Sciatic nerve (tissue), 2 donors: ENCODE results near the gene MBOAT2. TPM values are rescaled to one million over a fixed set of nuclear protein-coding genes. Genes with fewer than 3 reads are reported as not detected.

Source experiments
- ATAC-seq: fragments of 200-7000 bp; cut with Tn5 transposase; one replicate; pipeline ENCODE4 v1.9.1; 2020; ENCODE audit warnings: mild to moderate bottlenecking, moderate library complexity
- DNase-seq: peaks from one replicate; pipeline ENCODE4 v3.0.0-alpha.2; 2020; ENCODE audit warnings: low spot score
- intact Hi-C: fragments of 100-400 bp; cut with DNase I; formaldehyde crosslinking; loops from one replicate; pipeline ENCODE4 v1.14.2; 2022
- total RNA-seq: library from RNA; stranded (reverse); fragmentation: NEBNext Ultra II Directional; extraction: Animal tissue kit (Norgen Biotek cat#: 25700); gene quantifications from one replicate; pipeline ENCODE4 v1.2.1, GENCODE V29; 2021
- donor health status: DM: no; HTN: no; CAD: no.
- donor health status: DM: no; HTN: no; CAD: no.

MBOAT2 gene
- total RNA-seq, 1 donor from 2014 or later: 67.6 TPM

GRCh38 chr2:8997631-8998030 is 5.9 kb downstream of the MBOAT2 start:
- DNase-seq (no peak), ATAC-seq (no peak)
- intact Hi-C loops: loop anchor here (5.0 kb wide), 1 partner anchor 1165 kb away; no protein-coding TSS in a partner anchor

GRCh38 chr2:8997108-8997507 is 6.4 kb downstream of the MBOAT2 start:
- no peak for ATAC-seq
- intact Hi-C loops: loop anchor here (5.0 kb wide), 1 partner anchor 1165 kb away; no protein-coding TSS in a partner anchor
- DNase-seq: no peak

- DNase-seq (no peak), ATAC-seq (no peak)
- intact Hi-C loops: loop anchor here (5.0 kb wide), 1 partner anchor 1166 kb away; no protein-coding TSS in a partner anchor
These were observed 7.5 kb downstream of the MBOAT2 start for GRCh38 chr2:8996006-8996405.

GRCh38 chr2:8994386-8994785 is 9.1 kb downstream of the MBOAT2 start:
- ATAC-seq: no peak
- DNase-seq: no peak
- intact Hi-C loops: no loop called here

DNA sequence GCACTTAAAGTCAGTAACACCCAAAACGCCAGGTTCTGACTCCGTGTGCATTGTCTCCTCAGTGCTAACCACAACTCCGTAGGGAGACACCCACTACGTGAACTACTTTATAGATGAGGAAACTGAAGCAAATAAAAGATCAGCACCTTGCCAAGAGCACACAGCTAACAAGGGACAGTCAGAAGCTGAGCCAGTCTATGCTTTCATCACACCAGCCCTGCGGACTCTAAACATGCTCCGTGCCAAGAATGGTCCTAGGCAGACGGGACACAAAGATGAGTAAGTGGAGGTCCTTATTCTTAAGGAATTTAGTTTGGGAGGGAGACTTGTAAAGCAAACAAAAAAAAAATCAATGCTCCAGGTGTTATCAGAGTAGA is 9.6 kb downstream of the MBOAT2 start:
- no peak for DNase-seq
- no peak for ATAC-seq
- intact Hi-C loops: no loop called here

DNA sequence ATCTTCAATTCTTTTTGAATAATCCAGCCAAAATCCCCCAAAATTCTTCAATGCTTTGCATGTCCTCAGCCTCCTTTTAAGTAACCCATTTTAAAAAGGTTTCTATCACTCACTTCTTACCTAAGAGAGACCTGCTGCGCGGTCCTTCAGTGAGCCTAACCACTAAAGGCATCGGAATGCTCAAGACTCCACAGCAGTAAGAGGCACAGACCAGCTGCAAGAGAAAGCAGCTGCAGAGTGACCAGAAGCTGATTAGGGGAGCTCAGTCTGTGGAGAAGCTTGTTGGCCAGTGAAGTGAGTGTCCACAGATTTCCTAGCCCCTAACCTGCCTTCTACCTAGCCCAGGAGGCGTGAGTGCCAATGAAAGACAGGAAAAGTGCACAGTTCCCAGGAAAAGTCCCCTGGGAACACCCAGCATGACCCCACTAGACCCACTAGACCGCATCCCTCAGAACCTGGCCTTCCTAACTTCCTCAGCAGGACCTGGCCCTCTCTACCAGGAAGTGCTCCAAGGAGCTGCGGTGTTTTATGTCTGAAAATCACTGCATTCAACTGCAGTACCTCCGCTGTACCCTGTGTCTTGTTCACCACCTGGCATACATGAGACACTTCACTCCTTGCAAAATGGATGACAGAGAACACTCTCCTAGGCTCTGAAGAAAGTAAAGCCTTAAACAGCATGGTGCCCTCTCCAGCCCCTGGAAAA is 10.1 kb downstream of the MBOAT2 start:
- DNase-seq: no peak
- ATAC-seq: no peak
- intact Hi-C loops: no loop called here

DNA sequence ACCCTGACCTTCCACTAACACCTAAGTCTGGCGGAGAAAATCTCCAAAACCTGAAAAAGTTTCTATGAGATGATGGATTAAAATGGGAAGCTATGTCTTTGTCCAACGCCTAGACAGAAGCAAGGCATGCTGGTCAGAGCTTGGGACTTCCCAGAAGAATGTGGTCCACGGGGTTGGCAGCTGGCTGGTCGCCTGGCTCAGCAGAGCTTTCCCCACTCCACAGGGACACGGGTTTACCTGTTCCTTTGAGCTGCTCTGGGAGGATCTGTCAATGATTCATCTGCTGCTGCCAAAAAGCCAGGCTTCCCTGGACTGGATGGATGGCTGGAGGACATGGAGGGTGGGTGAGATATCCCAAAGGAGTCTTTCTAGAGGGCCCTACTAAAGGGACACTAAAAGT is 10.8 kb downstream of the MBOAT2 start:
- no peak for ATAC-seq
- intact Hi-C loops: no loop called here
- DNase-seq: no peak

DNA sequence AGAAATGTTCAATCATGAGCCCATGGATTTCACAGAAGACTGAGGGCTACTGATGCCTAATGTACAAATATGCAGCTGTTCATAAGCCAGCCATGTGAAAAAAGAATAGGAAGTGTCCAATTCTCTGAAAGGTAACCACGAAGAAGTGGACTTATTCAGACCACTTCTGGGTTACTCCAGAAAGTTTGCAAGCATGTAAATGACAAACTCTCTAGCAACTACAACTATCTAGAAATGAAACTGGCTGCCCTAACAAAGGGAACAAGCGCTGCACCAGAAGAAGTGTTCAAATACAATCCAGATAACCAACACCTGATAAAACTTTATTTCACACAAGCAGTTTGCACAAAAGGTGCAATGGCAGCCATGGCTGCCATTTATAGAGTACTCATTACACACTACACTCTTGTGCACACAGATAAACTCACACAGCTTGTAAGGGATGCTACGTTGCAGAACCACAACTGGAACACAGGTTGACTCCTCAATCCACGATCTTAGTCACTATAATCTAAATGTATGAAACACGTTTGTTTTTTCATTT is 13.9 kb downstream of the MBOAT2 start:
- no peak for DNase-seq
- ATAC-seq: no peak
- intact Hi-C loops: no loop called here

- intact Hi-C loops: no loop called here
- DNase-seq (no peak), ATAC-seq (no peak)
These were observed 16.1 kb downstream of the MBOAT2 start for GRCh38 chr2:8987410-8987809.

- intact Hi-C loops: no loop called here
These were observed 17.0 kb downstream of the MBOAT2 start for GRCh38 chr2:8986327-8986976.

GRCh38 chr2:8985561-8986326 is 17.7 kb downstream of the MBOAT2 start:
- intact Hi-C loops: no loop called here
- DNase-seq: no peak
- ATAC-seq: no peak

More at GRCh38 chr2:8986327-8986976, 17.0 kb downstream of the MBOAT2 start:
- ATAC-seq: no peak
- no peak for DNase-seq

GRCh38 chr2:8984855-8985254 is 18.6 kb downstream of the MBOAT2 start:
- intact Hi-C loops: no loop called here
- no peak for ATAC-seq
- no peak for DNase-seq

- intact Hi-C loops: no loop called here
- ATAC-seq (no peak), DNase-seq (no peak)
These were observed 19.3 kb downstream of the MBOAT2 start for GRCh38 chr2:8984157-8984556.

GRCh38 chr2:8983571-8983970 is 19.9 kb downstream of the MBOAT2 start:
- ATAC-seq: no peak
- intact Hi-C loops: no loop called here

GRCh38 chr2:8981876-8982275 is 21.6 kb downstream of the MBOAT2 start:
- intact Hi-C loops: no loop called here
- DNase-seq (no peak), ATAC-seq (no peak)

More at GRCh38 chr2:8983571-8983970, 19.9 kb downstream of the MBOAT2 start:
- no peak for DNase-seq

DNA sequence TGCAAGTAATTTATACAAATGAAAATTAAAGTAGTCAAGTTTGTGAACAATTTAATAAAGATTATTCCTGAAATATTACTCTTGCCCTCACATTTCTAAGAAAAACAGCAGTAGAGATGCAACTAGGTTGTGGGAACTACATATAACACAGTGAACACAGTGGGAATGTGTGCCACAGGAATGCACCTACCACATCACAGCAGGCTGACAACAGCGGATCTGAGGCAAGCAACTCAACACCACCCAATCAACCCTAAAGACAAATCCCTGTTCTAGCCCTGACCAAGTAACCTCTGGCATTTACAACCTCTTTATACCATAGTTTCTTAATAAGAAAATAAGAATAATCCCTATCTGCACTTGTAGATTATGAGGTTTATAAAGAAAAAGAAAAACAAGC is 23.4 kb downstream of the MBOAT2 start:
- intact Hi-C loops: no loop called here
- no peak for DNase-seq
- ATAC-seq: no peak

GRCh38 chr2:8977758-8978157 is 25.7 kb downstream of the MBOAT2 start:
- DNase-seq: no peak
- ATAC-seq: no peak
- intact Hi-C loops: no loop called here

- DNase-seq (no peak), ATAC-seq (no peak)
- intact Hi-C loops: no loop called here
These were observed 26.8 kb downstream of the MBOAT2 start for GRCh38 chr2:8976442-8977259.

DNA sequence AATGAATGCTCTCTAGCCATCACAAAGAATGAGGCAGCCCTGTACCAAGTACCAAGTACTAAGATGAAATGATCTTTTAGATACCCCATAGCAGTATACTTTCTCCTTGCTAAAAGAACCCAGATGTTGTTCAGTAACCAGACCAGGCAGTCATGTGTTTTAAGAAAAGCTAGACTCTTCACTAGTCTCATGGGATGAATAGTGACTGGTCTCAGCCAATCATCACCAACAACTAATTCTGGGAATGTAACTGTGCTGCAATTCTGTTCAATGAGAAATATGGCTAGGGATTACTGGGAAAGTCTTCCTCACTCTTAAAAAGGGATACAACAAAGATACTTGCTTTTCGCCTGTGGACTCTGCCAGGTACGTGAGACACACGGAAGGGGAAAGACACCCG is 29.5 kb downstream of the MBOAT2 start:
- DNase-seq (no peak), ATAC-seq (no peak)
- intact Hi-C loops: no loop called here
